B cell (primary cell): ENCODE measurements around the gene PMP22. TPM values are rescaled to one million over a fixed set of nuclear protein-coding genes. Genes with fewer than 3 reads are reported as not detected.

Experiments used
- ATAC-seq: fragments of 200-7000 bp; cut with Tn5 transposase; one replicate; pipeline ENCODE4 v1.10.0; 2021; ENCODE audit warnings: low read depth, mild to moderate bottlenecking, moderate number of reproducible peaks, moderate library complexity
- CTCF ChIA-PET: fragments of 350-600 bp; sonication (Branson Sonifier 250); formaldehyde crosslinking; loops from one replicate; lab custom pipeline; 2021; ENCODE audit warnings: antibody characterized with exemption, inconsistent platforms; lab: Charles Lee
- POLR2A ChIA-PET: fragments of 350-600 bp; sonication (Branson Sonifier 250); formaldehyde crosslinking; loops from one replicate; lab custom pipeline; 2021; ENCODE audit warnings: antibody characterized with exemption; lab: Charles Lee
- DNase-seq: peaks from one replicate; pipeline ENCODE4 v3.0.0; 2013
- H2AFZ ChIP-seq: 2 replicates; pipeline ENCODE4 v1.6.1; 2012; ENCODE audit warnings: mild to moderate bottlenecking, low read depth, low read length; ENCODE audit not compliant: insufficient read depth, poor library complexity, severe bottlenecking
- H3K27ac ChIP-seq, 2 donors: 1 replicate in 1 of 2; 2 replicates in 1 of 2; pipeline ENCODE4 v1.5.1; 2012 to 2013; ENCODE audit warnings: low read length in 2 of 2, mild to moderate bottlenecking in 2 of 2, moderate library complexity in 1 of 2
- H3K27me3 ChIP-seq, 4 experiments: fragments of 200-600 bp in 1 of 4; sonication (generic) in 1 of 4; replicated peaks in 1 of 4; 1 replicate in 2 of 4; 2 replicates in 2 of 4; pipeline versions ENCODE4 v1.6.1 to v1.7.0; 2013 to 2016; ENCODE audit warnings: low read length in 3 of 4, mild to moderate bottlenecking in 2 of 4, mixed read lengths in 1 of 4, moderate library complexity in 1 of 4; ENCODE audit not compliant: insufficient read depth in 4 of 4, control insufficient read depth in 3 of 4; ENCODE audit errors: control extremely low read depth in 1 of 4
- H3K36me3 ChIP-seq, 2 experiments: replicated peaks in 1 of 2; 1 replicate in 1 of 2; 2 replicates in 1 of 2; pipeline versions ENCODE4 v1.6.1 to v1.7.1; 2013; ENCODE audit warnings: low read length in 1 of 2; ENCODE audit not compliant: insufficient read depth in 2 of 2, control insufficient read depth in 1 of 2; ENCODE audit errors: control extremely low read depth in 1 of 2, extremely low read depth in 1 of 2
- H3K4me1 ChIP-seq, 2 donors: fragments of 200-600 bp in 1 of 2; sonication (generic) in 1 of 2; 1 replicate in 1 of 2; 2 replicates in 1 of 2; pipeline versions ENCODE4 v1.5.1 to v1.6.1; 2013 to 2017; ENCODE audit warnings: low read length in 2 of 2; ENCODE audit not compliant: control insufficient read depth in 2 of 2, insufficient read depth in 2 of 2
- H3K4me2 ChIP-seq: replicated peaks from 2 replicates; pipeline ENCODE3; 2012; ENCODE audit warnings: mild to moderate bottlenecking, low read depth, low read length; ENCODE audit not compliant: poor library complexity, severe bottlenecking
- H3K4me3 ChIP-seq, 5 experiments: fragments of 200-600 bp in 1 of 5; sonication (generic) in 1 of 5; 1 replicate in 3 of 5; 2 replicates in 2 of 5; pipeline versions ENCODE4 v1.5.1 to v1.7.0; 2011 to 2016; ENCODE audit warnings: low read length in 4 of 5, mild to moderate bottlenecking in 4 of 5, low read depth in 2 of 5, control low read depth in 1 of 5, moderate library complexity in 1 of 5; ENCODE audit not compliant: insufficient read depth in 1 of 5; ENCODE audit errors: control extremely low read depth in 1 of 5, extremely low read depth in 1 of 5
- H3K79me2 ChIP-seq: fragments of 200-600 bp; sonication (generic); one replicate; pipeline ENCODE4 v1.6.0; 2016; ENCODE audit warnings: low read length; ENCODE audit not compliant: control insufficient read depth, insufficient read depth
- H3K9ac ChIP-seq: fragments of 200-600 bp; sonication (generic); 2 replicates; pipeline ENCODE4 v1.6.1; 2017; ENCODE audit warnings: mild to moderate bottlenecking, low read length, moderate library complexity
- H3K9me3 ChIP-seq, 3 donors: one replicate each; pipeline versions ENCODE4 v1.6.1 to v1.7.1; 2013; ENCODE audit warnings: low read length in 2 of 3; ENCODE audit not compliant: control insufficient read depth in 2 of 3, insufficient read depth in 1 of 3; ENCODE audit errors: control extremely low read depth in 1 of 3
- H4K20me1 ChIP-seq: 2 replicates; pipeline ENCODE4 v1.6.0; 2012; ENCODE audit warnings: mild to moderate bottlenecking, low read length; ENCODE audit not compliant: insufficient read depth, control insufficient read depth, poor library complexity, severe bottlenecking
- H3K27ac Mint-ChIP-seq: one replicate; pipeline ENCODE4 v1.8.0; 2021; ENCODE audit warnings: mixed read lengths
- H3K27me3 Mint-ChIP-seq: one replicate; pipeline ENCODE4 v1.8.0; 2021; ENCODE audit warnings: mixed read lengths
- H3K4me1 Mint-ChIP-seq: one replicate; pipeline ENCODE4 v1.8.0; 2021; ENCODE audit warnings: mixed read lengths
- H3K4me3 Mint-ChIP-seq: one replicate; pipeline ENCODE4 v1.8.0; 2021; ENCODE audit warnings: mixed read lengths
- H3K9me3 Mint-ChIP-seq: one replicate; pipeline ENCODE4 v1.8.0; 2022; ENCODE audit warnings: mixed read lengths; ENCODE audit not compliant: insufficient read depth
- EZH2 ChIP-seq: IDR thresholded peaks from 2 replicates; pipeline ENCODE4 v1.6.1; 2012; ENCODE audit warnings: borderline replicate concordance, low read depth, mild to moderate bottlenecking, moderate library complexity, low read length; ENCODE audit not compliant: insufficient read depth, poor library complexity, severe bottlenecking
- WGBS: methylation state at CpG from one replicate; pipeline ENCODE4 v1.1.5; 2013; ENCODE audit warnings: missing lambda C conversion rate; ENCODE audit not compliant: insufficient coverage; 5-methylcytosine and 5-hydroxymethylcytosine counted together
- intact Hi-C: fragments of 100-400 bp; cut with micrococcal nuclease; formaldehyde crosslinking; loops from one replicate; pipeline ENCODE4 v1.10.0; 2022
- polyA plus RNA-seq: library from polyadenylated mRNA; depleted of rRNA; stranded (reverse); fragments of >200 nt; gene quantifications from 2 replicates; pipeline ENCODE4 v1.2.3, GENCODE V29; 2012
- total RNA-seq, 2 donors: library from RNA; stranded (reverse); fragments of 120-200 nt in 1 of 2; gene quantifications; 1 replicate in 1 of 2; 2 replicates in 1 of 2; pipeline versions ENCODE4 v1.2.3 to v1.2.4, GENCODE V29; 2013 to 2022
- TF ChIP-seq, protein P1 (sequence below): fragments of 200-600 bp; IDR thresholded peaks from one replicate; pipeline ENCODE4 v1.8.0; 2022; ENCODE audit warnings: antibody characterized with exemption, mild to moderate bottlenecking

Gene PMP22
- total and polyA plus RNA-seq, 2 donors (not counting 1 experiment from before 2014, with no cell fraction given) = 0.71 TPM; not detected in 1

DNA sequence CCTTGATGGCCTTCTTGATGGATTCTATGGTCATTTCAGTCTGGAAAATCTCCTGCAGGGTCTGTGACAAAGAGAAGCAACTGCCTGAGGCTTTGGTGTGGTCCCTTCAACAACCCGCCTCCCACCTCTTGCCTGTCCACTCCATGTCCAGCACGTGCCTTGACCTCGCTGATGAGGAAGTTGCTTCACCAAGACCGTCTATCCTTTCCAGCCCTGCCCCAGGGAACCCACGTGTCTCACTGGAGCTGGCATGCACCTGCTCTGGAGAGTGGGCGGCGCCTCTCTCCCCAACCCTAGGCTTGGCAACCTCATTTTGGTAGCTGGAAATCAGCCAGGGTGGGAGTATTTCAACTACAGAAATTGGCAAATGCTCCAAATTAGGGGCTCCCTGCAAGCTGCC lies 43.6 kb upstream of the PMP22 start:
- Mint-ChIP-seq H3K4me3 (no peak overlapping the region), H3K27ac (no peak overlapping the region), H3K27me3 (no peaks in the 10 kb centered on the region), H3K9me3 (no peaks in the 10 kb centered on the region), H3K4me1 (no peaks in the 10 kb centered on the region)
- Histone ChIP-seq H3K4me2 (no peak overlapping the region), H2AFZ (no peak overlapping the region), H4K20me1 (no peaks in the 10 kb centered on the region), H3K4me1 (no peaks in the 10 kb centered on the region), H3K4me3 (no peak overlapping the region), H3K36me3 (no peaks in the 10 kb centered on the region), H3K27me3 (peaks cover 0 to 3% (median 1%) of the 10 kb centered on the region in 4 experiments), H3K9me3 (no peaks in the 10 kb centered on the region), H3K79me2 (no peaks in the 10 kb centered on the region), H3K9ac (no peak overlapping the region), H3K27ac (no peak overlapping the region)
- DNase-seq (no peak), ATAC-seq (no peak)
- 78% methylated on average over 7 of the region's 7 CpGs for WGBS
- intact Hi-C loops = no loop called here
- CTCF ChIA-PET = no interaction called here
- POLR2A ChIA-PET = no interaction called here
- no peak for TF ChIP-seq EZH2
- TF ChIP-seq, protein P1, sequence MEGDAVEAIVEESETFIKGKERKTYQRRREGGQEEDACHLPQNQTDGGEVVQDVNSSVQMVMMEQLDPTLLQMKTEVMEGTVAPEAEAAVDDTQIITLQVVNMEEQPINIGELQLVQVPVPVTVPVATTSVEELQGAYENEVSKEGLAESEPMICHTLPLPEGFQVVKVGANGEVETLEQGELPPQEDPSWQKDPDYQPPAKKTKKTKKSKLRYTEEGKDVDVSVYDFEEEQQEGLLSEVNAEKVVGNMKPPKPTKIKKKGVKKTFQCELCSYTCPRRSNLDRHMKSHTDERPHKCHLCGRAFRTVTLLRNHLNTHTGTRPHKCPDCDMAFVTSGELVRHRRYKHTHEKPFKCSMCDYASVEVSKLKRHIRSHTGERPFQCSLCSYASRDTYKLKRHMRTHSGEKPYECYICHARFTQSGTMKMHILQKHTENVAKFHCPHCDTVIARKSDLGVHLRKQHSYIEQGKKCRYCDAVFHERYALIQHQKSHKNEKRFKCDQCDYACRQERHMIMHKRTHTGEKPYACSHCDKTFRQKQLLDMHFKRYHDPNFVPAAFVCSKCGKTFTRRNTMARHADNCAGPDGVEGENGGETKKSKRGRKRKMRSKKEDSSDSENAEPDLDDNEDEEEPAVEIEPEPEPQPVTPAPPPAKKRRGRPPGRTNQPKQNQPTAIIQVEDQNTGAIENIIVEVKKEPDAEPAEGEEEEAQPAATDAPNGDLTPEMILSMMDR = no peak

DNA sequence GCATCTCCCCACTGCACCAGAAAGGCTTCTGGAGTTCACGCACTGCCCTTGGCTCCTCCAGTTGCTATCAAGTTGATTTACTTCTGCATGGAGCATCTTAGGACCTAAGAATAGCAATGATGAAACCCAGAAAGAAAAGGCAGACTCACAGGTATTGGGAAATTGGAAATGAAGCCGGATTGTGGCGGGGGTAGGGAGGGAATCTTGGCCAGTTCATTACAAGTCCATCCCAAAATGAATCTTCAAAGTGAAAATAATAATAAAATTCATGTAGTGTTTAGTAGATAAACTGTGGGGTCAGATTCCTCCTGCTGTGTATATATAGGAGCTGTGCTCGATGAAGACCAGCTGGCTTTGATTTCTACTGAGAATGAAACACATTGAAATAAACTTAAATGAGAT lies 42.6 kb upstream of the PMP22 start:
- POLR2A ChIA-PET = no interaction called here
- no peak for ATAC-seq
- intact Hi-C loops = no loop called here

More for the DNA sequence above, 42.6 kb upstream of the PMP22 start:
- H3K27me3 Mint-ChIP-seq = peaks cover 3% of the 10 kb centered on the region
- no peak overlapping the region for H3K4me2 ChIP-seq
- H4K20me1 ChIP-seq = no peaks in the 10 kb centered on the region
- DNase-seq = no peak
- H2AFZ ChIP-seq = no peak overlapping the region
- TF ChIP-seq EZH2 = no peak
- TF ChIP-seq, protein P1 = no peak
- no peaks in the 10 kb centered on the region for H3K36me3 ChIP-seq
- H3K4me1 Mint-ChIP-seq = no peaks in the 10 kb centered on the region
- peaks cover 0 to 3% (median 1%) of the 10 kb centered on the region in 4 experiments for H3K27me3 ChIP-seq
- no peak overlapping the region for H3K4me3 ChIP-seq
- H3K4me1 ChIP-seq = no peaks in the 10 kb centered on the region
- CTCF ChIA-PET = no interaction called here
- no peak overlapping the region for H3K27ac ChIP-seq
- no peaks in the 10 kb centered on the region for H3K9me3 Mint-ChIP-seq
- H3K9ac ChIP-seq = no peak overlapping the region
- no peaks in the 10 kb centered on the region for H3K79me2 ChIP-seq
- H3K9me3 ChIP-seq = no peaks in the 10 kb centered on the region
- no peak overlapping the region for H3K27ac Mint-ChIP-seq
- 80% methylated on average over 1 of the region's 4 CpGs for WGBS
- H3K4me3 Mint-ChIP-seq = no peak overlapping the region
